Fibroblast of villous mesenchyme (primary cell): ENCODE data around the gene ABCC1. TPM values are rescaled to one million over a fixed set of nuclear protein-coding genes. Genes with fewer than 3 reads are reported as not detected.
"Not testable (repeated sequence)": the region's sequence is repeated elsewhere in the genome, so short reads cannot be mapped to it uniquely, and the experiment has no call there.

Source experiments
- DNase-seq: peaks from one replicate; pipeline ENCODE4 v3.0.0-alpha.2; 2010; ENCODE audit warnings: low read depth
- H3K4me3 ChIP-seq: 2 replicates; pipeline ENCODE4 v1.5.1; 2011; ENCODE audit warnings: low read depth, mild to moderate bottlenecking, low read length
- total RNA-seq: library from RNA; depleted of rRNA; stranded (reverse); fragments of >200 nt; gene quantifications from 2 replicates; pipeline ENCODE4 v1.2.3, GENCODE V29; 2012
- TF ChIP-seq, protein P1 (sequence below): IDR thresholded peaks from 2 replicates; pipeline ENCODE4 v1.5.1; 2012; ENCODE audit warnings: low read depth, mild to moderate bottlenecking, low read length; ENCODE audit not compliant: insufficient read depth

The ABCC1 gene
- total RNA-seq, 1 donor = 34.1 TPM

- DNase-seq = no peak
- TF ChIP-seq, protein P1, sequence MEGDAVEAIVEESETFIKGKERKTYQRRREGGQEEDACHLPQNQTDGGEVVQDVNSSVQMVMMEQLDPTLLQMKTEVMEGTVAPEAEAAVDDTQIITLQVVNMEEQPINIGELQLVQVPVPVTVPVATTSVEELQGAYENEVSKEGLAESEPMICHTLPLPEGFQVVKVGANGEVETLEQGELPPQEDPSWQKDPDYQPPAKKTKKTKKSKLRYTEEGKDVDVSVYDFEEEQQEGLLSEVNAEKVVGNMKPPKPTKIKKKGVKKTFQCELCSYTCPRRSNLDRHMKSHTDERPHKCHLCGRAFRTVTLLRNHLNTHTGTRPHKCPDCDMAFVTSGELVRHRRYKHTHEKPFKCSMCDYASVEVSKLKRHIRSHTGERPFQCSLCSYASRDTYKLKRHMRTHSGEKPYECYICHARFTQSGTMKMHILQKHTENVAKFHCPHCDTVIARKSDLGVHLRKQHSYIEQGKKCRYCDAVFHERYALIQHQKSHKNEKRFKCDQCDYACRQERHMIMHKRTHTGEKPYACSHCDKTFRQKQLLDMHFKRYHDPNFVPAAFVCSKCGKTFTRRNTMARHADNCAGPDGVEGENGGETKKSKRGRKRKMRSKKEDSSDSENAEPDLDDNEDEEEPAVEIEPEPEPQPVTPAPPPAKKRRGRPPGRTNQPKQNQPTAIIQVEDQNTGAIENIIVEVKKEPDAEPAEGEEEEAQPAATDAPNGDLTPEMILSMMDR = no peak
- no peak overlapping the region for H3K4me3 ChIP-seq
Measured at GRCh38 chr16:15911198-15911597, 38.2 kb upstream of the ABCC1 start.

DNA sequence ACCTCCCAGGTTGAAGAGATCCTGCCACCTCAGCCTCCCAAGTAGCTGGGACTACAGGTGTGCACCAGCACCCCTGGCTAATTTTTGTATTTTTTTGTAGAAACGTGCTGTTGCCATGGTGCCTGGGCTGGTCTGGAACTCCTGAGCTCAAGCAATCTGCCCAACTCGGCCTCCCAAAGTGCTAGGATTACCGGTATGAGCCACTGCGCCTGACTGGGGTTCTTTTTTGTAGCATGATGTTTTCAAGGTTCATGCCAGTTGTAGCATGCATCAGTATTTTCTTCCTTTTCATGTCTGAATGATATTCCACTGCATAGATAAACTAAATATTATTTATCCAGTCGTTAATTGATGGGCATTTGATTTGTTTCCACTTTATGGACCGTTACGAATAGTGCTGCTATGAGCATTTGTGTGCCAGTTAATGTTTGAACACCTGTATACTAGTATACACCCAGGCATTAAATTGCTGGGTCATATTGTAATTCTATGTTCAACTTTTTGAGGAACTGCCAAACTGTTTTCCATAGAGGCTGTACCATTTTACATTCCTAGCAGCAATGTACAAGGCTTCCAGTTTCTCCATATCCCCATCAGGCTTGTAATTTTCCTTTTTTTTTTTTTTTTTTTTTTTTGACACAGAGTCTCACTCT, 36.2 kb upstream of the ABCC1 start:
- H3K4me3 ChIP-seq = no peak overlapping the region
- DNase-seq = no peak

DNA sequence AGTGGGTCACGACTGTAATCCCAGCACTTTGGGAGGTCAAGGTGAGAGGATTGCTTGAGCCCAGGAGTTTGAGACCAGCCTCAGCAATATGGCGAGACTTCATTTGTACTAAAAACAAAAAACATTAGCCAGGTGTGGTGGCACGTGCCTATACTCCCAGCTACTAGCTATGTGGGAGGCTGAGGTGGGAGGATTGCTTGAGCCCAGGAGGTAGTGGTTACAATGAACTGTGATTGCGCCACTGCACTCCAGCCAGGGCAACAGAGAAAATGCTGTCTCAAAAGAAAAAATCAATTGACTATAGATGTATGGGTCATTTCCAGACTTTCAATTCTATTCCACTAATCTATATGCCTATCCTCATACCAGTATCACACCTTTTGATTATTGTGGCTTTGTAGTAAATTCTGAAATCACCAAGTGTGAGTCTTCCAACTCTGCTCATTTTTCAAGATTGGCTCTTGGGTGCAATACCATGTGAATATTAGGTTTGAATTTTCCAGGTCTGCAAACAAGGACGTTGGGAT, 33.8 kb upstream of the ABCC1 start:
- DNase-seq = no peak
- TF ChIP-seq, protein P1 = no peak
- no peak overlapping the region for H3K4me3 ChIP-seq

More for the DNA sequence above, 36.2 kb upstream of the ABCC1 start:
- TF ChIP-seq, protein P1 = no peak

DNA sequence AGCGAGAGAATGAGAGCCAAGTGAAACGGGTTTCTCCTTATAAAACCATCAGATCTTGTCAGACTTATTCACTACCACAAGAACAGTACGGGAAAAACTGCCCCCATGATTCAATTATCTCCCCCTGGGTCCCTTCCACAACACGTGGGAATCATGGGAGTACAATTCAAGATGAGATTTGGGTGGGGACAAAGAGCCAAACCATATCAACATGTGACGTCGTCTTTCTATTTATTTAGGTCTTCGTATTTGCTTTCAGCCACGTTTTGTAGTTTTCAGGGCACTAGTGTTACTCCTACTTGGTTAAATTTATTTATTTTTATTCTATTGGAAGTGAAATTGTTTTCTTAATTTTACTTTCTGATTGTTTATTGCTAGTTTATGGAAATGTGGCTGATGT, 33.1 kb upstream of the ABCC1 start:
- H3K4me3 ChIP-seq = no peak overlapping the region
- TF ChIP-seq, protein P1 = no peak
- DNase-seq = no peak

GRCh38 chr16:15918314-15918713, 31.1 kb upstream of the ABCC1 start:
- not testable (repeated sequence) for DNase-seq, H3K4me3 ChIP-seq

GRCh38 chr16:15919331-15919730, 30.1 kb upstream of the ABCC1 start:
- TF ChIP-seq, protein P1 = no peak
- no peak for DNase-seq

GRCh38 chr16:15924996-15925395, 24.4 kb upstream of the ABCC1 start:
- TF ChIP-seq, protein P1 = no peak
- no peak for DNase-seq
- no peak overlapping the region for H3K4me3 ChIP-seq

More at GRCh38 chr16:15919331-15919730, 30.1 kb upstream of the ABCC1 start:
- H3K4me3 ChIP-seq = no peak overlapping the region
